HFF-Myc (cell line): Measurements from ENCODE around the gene SLC16A10.
"Not testable (repeated sequence)": the region's sequence is repeated elsewhere in the genome, so short reads cannot be mapped to it uniquely, and the experiment has no call there.

ENCODE experiments used
- DNase-seq: peaks from one replicate; pipeline ENCODE4 v3.0.0-alpha.2; 2011; ENCODE audit warnings: low read depth; ENCODE audit errors: extremely low read depth
- H3K4me3 ChIP-seq: replicated peaks from 2 replicates; pipeline ENCODE4 v1.5.1; 2011; ENCODE audit warnings: low read depth, mild to moderate bottlenecking, control low read depth, low read length
- CTCF ChIP-seq: IDR thresholded peaks from 2 replicates; pipeline ENCODE4 v1.5.1; 2012; ENCODE audit warnings: mild to moderate bottlenecking, low read depth, low read length, control low read depth; ENCODE audit errors: missing control alignments

The SLC16A10 gene

GRCh38 chr6:111200350-111201243 is 113.3 kb downstream of the SLC16A10 start:
- H3K4me3 ChIP-seq, result no peak overlapping the region
- TF ChIP-seq CTCF, result no peak
- DNase-seq, result no peak

- no peak for DNase-seq
- no peak for TF ChIP-seq CTCF
- H3K4me3 ChIP-seq, result no peak overlapping the region
Observed at GRCh38 chr6:111201244-111201554, 113.9 kb downstream of the SLC16A10 start.

- DNase-seq, result no peak
- no peak for TF ChIP-seq CTCF
- H3K4me3 ChIP-seq, result no peak overlapping the region
Observed at GRCh38 chr6:111201764-111202163, 114.5 kb downstream of the SLC16A10 start.

- not testable (repeated sequence) for H3K4me3 ChIP-seq, DNase-seq
Observed at GRCh38 chr6:111203539-111203938, 116.2 kb downstream of the SLC16A10 start.

GRCh38 chr6:111204305-111204704 is 117.0 kb downstream of the SLC16A10 start:
- no peak for DNase-seq
- TF ChIP-seq CTCF, result no peak
- H3K4me3 ChIP-seq, result no peak overlapping the region

- no peak for TF ChIP-seq CTCF
- no peak for DNase-seq
- no peak overlapping the region for H3K4me3 ChIP-seq
Observed at GRCh38 chr6:111204881-111205280, 117.6 kb downstream of the SLC16A10 start.

GRCh38 chr6:111205502-111205901 is 118.2 kb downstream of the SLC16A10 start:
- no peak for TF ChIP-seq CTCF
- no peak for DNase-seq
- no peak overlapping the region for H3K4me3 ChIP-seq
